H1 (cell line): ENCODE data around the gene TRABD2B. TPM values are rescaled to one million over a fixed set of nuclear protein-coding genes. Genes with fewer than 3 reads are reported as not detected.

Experiments used
- CTCF ChIA-PET: fragments of 300-600 bp; sonication (Branson Sonifier 250); formaldehyde crosslinking; loops from one replicate; lab custom pipeline; 2021; ENCODE audit not compliant: partially characterized antibody; lab: Charles Lee
- POLR2A ChIA-PET: fragments of 300-600 bp; sonication (Branson Sonifier 250); formaldehyde crosslinking; loops from one replicate; lab custom pipeline; 2021; ENCODE audit warnings: inconsistent platforms; ENCODE audit not compliant: partially characterized antibody; lab: Charles Lee
- DNase-seq, 2 experiments: peaks; one replicate each; pipeline versions ENCODE4 v3.0.0 to v3.0.0-alpha.2; 2010 to 2022; ENCODE audit warnings: low spot score in 2 of 2, low read depth in 1 of 2, mixed read lengths in 1 of 2
- FAIRE-seq: peaks from 2 replicates; lab custom pipeline; 2011; peaks lifted over from hg19 to GRCh38; lab: Jason Lieb, UNC
- H2AFZ ChIP-seq: 2 replicates; pipeline ENCODE4 v1.8.1; 2012; ENCODE audit warnings: low read length, inconsistent platforms
- H2AK5ac ChIP-seq: 2 replicates; pipeline ENCODE4 v1.6.1; 2013; ENCODE audit warnings: low read depth, low read length
- H2BK120ac ChIP-seq: replicated peaks from 2 replicates; pipeline ENCODE3; 2013; ENCODE audit warnings: low read depth, low read length, inconsistent platforms
- H2BK12ac ChIP-seq: 2 replicates; pipeline ENCODE4 v1.6.1; 2013; ENCODE audit warnings: low read depth, low read length
- H2BK15ac ChIP-seq: 2 replicates; pipeline ENCODE4 v1.6.1; 2013; ENCODE audit warnings: low read length
- H2BK20ac ChIP-seq: 2 replicates; pipeline ENCODE4 v1.6.1; 2013; ENCODE audit warnings: low read length
- H2BK5ac ChIP-seq: 2 replicates; pipeline ENCODE4 v1.6.1; 2013; ENCODE audit warnings: low read depth, low read length
- H3K14ac ChIP-seq: 2 replicates; pipeline ENCODE4 v1.6.1; 2013; ENCODE audit warnings: inconsistent platforms; ENCODE audit not compliant: insufficient read length
- H3K18ac ChIP-seq: 2 replicates; pipeline ENCODE4 v1.6.1; 2013; ENCODE audit warnings: low read length; ENCODE audit errors: extremely low read depth
- H3K23ac ChIP-seq: 2 replicates; pipeline ENCODE4 v1.6.1; 2013; ENCODE audit warnings: inconsistent platforms; ENCODE audit not compliant: insufficient read length
- H3K23me2 ChIP-seq: 2 replicates; pipeline ENCODE4 v1.6.1; 2013; ENCODE audit warnings: low read depth, low read length
- H3K27ac ChIP-seq: 2 replicates; pipeline ENCODE4 v1.6.1; 2011; ENCODE audit warnings: low read depth, low read length, inconsistent platforms
- H3K27me3 ChIP-seq, 4 experiments: replicated peaks in 1 of 4; 1 replicate in 1 of 4; 2 replicates in 3 of 4; pipeline versions ENCODE4 v1.6.1 to v1.8.1; 2011 to 2013; ENCODE audit warnings: low read length in 3 of 4, mild to moderate bottlenecking in 3 of 4, inconsistent platforms in 2 of 4, mixed read lengths in 2 of 4, moderate library complexity in 1 of 4; ENCODE audit not compliant: control insufficient read depth in 3 of 4, insufficient read depth in 3 of 4; ENCODE audit errors: extremely low read depth in 1 of 4
- H3K36me3 ChIP-seq, 4 experiments: 2 replicates each; pipeline versions ENCODE4 v1.6.1 to v1.8.1; 2011 to 2013; ENCODE audit warnings: mild to moderate bottlenecking in 4 of 4, low read length in 3 of 4, moderate library complexity in 2 of 4, control low read depth in 1 of 4, inconsistent platforms in 1 of 4; ENCODE audit not compliant: insufficient read depth in 4 of 4, control insufficient read depth in 2 of 4
- H3K4ac ChIP-seq: replicated peaks from 2 replicates; pipeline ENCODE3; 2013; ENCODE audit warnings: low read length, low read depth, mixed read lengths, inconsistent platforms; ENCODE audit not compliant: insufficient read length
- H3K4me1 ChIP-seq, 4 experiments: replicated peaks in 1 of 4; 1 replicate in 1 of 4; 2 replicates in 3 of 4; pipeline versions ENCODE4 v1.6.1 to v1.8.1; 2011 to 2013; ENCODE audit warnings: low read length in 3 of 4, inconsistent platforms in 2 of 4, mixed read lengths in 1 of 4; ENCODE audit not compliant: insufficient read depth in 4 of 4, control insufficient read depth in 3 of 4
- H3K4me2 ChIP-seq, 2 experiments: 2 replicates each; pipeline versions ENCODE4 v1.6.1 to v1.8.1; 2011 to 2013; ENCODE audit warnings: low read depth in 2 of 2, low read length in 2 of 2, control low read depth in 1 of 2, inconsistent platforms in 1 of 2, mild to moderate bottlenecking in 1 of 2; ENCODE audit not compliant: insufficient read depth in 1 of 2
- H3K4me3 ChIP-seq, 4 experiments: fragments of 200-600, 300-600 bp in 1 of 4; sonication (generic), shearing (Covaris generic), sonication (Bioruptor Twin) in 1 of 4; 2 replicates each; pipeline versions ENCODE4 v1.5.1 to v1.8.1; 2011 to 2016; ENCODE audit warnings: low read length in 4 of 4, low read depth in 3 of 4, control low read depth in 2 of 4, inconsistent platforms in 2 of 4, mild to moderate bottlenecking in 2 of 4, mixed read lengths in 1 of 4, moderate library complexity in 1 of 4; ENCODE audit not compliant: insufficient read depth in 2 of 4; ENCODE audit errors: extremely low read depth in 1 of 4
- H3K56ac ChIP-seq: replicated peaks from 2 replicates; pipeline ENCODE3; 2013; ENCODE audit warnings: low read depth, mild to moderate bottlenecking, mixed read lengths, low read length, inconsistent platforms; ENCODE audit not compliant: insufficient read length
- H3K79me1 ChIP-seq: 2 replicates; pipeline ENCODE4 v1.6.1; 2013; ENCODE audit warnings: low read depth, low read length, control low read depth
- H3K79me2 ChIP-seq, 2 experiments: 2 replicates each; pipeline versions ENCODE4 v1.6.1 to v1.8.1; 2012 to 2013; ENCODE audit warnings: low read length in 2 of 2, mild to moderate bottlenecking in 2 of 2, inconsistent platforms in 1 of 2; ENCODE audit not compliant: insufficient read depth in 2 of 2, control insufficient read depth in 1 of 2
- H3K9ac ChIP-seq, 4 experiments: replicated peaks in 1 of 4; 1 replicate in 1 of 4; 2 replicates in 3 of 4; pipeline versions ENCODE4 v1.6.1 to v1.8.1; 2011 to 2013; ENCODE audit warnings: low read depth in 3 of 4, low read length in 3 of 4, control low read depth in 2 of 4, mild to moderate bottlenecking in 2 of 4, moderate library complexity in 2 of 4, inconsistent platforms in 1 of 4; ENCODE audit errors: extremely low read depth in 1 of 4
- H3K9me3 ChIP-seq, 2 experiments: 2 replicates each; pipeline versions ENCODE4 v1.6.1 to v1.8.1; 2012 to 2013; ENCODE audit warnings: mild to moderate bottlenecking in 2 of 2, moderate library complexity in 2 of 2, control low read depth in 1 of 2, inconsistent platforms in 1 of 2, low read depth in 1 of 2, low read length in 1 of 2, mixed read lengths in 1 of 2; ENCODE audit not compliant: insufficient read depth in 2 of 2
- H4K20me1 ChIP-seq, 2 experiments: replicated peaks in 1 of 2; 2 replicates each; pipeline versions ENCODE3 to v1.8.1; 2011 to 2013; ENCODE audit warnings: inconsistent platforms in 2 of 2, low read length in 2 of 2, mild to moderate bottlenecking in 1 of 2; ENCODE audit not compliant: insufficient read depth in 2 of 2, control insufficient read depth in 1 of 2
- H4K5ac ChIP-seq: 2 replicates; pipeline ENCODE4 v1.6.1; 2013; ENCODE audit warnings: low read length, low read depth, mixed read lengths, inconsistent platforms; ENCODE audit not compliant: insufficient read length
- H4K8ac ChIP-seq: 2 replicates; pipeline ENCODE4 v1.8.0; 2013; ENCODE audit warnings: mild to moderate bottlenecking, moderate library complexity, low read length, inconsistent platforms; ENCODE audit not compliant: insufficient read depth; ENCODE audit errors: extremely low read depth
- H4K91ac ChIP-seq: replicated peaks from 2 replicates; pipeline ENCODE3; 2013; ENCODE audit warnings: low read length, mixed read lengths, inconsistent platforms; ENCODE audit not compliant: insufficient read length
- CTCF ChIP-seq, 3 experiments: IDR thresholded peaks; 1 replicate in 2 of 3; 2 replicates in 1 of 3; pipeline versions ENCODE4 v1.5.1 to v1.6.1; 2011; ENCODE audit warnings: low read length in 3 of 3, mild to moderate bottlenecking in 3 of 3, inconsistent platforms in 2 of 3, low read depth in 1 of 3, moderate library complexity in 1 of 3; ENCODE audit not compliant: insufficient read depth in 1 of 3; ENCODE audit errors: control extremely low read depth in 1 of 3
- RAD21 ChIP-seq, 2 experiments: IDR thresholded peaks in 1 of 2; conservative IDR thresholded peaks in 1 of 2; 2 replicates each; pipeline ENCODE4 v1.6.1; 2011; ENCODE audit warnings: low read depth in 2 of 2, low read length in 2 of 2, improper control_type of control experiment in 1 of 2, inconsistent platforms in 1 of 2, mild to moderate bottlenecking in 1 of 2, moderate library complexity in 1 of 2
- SIX5 ChIP-seq: IDR thresholded peaks from 2 replicates; pipeline ENCODE4 v1.6.1; 2011; ENCODE audit warnings: mild to moderate bottlenecking, low read depth, low read length
- SP1 ChIP-seq: IDR thresholded peaks from 2 replicates; pipeline ENCODE4 v1.6.1; 2011; ENCODE audit warnings: low read depth, low read length
- TEAD4 ChIP-seq: IDR thresholded peaks from 2 replicates; pipeline ENCODE4 v1.6.1; 2012; ENCODE audit warnings: low read depth, low read length, inconsistent platforms, mixed read lengths
- WGBS, 2 experiments: shearing (Covaris generic) in 1 of 2; methylation state at CpG; one replicate each; pipeline versions ENCODE4 v1.1.6 to v1.1.7; 2013 to 2015; ENCODE audit warnings: low lambda C conversion rate in 2 of 2, mixed read lengths in 2 of 2, inconsistent platforms in 1 of 2, low coverage in 1 of 2, missing lambda C conversion rate in 1 of 2; ENCODE audit not compliant: insufficient replicate concordance in 2 of 2, insufficient coverage in 1 of 2, insufficient read length in 1 of 2; ENCODE audit errors: extremely low coverage in 1 of 2, missing lambda C conversion rate in 1 of 2; 5-methylcytosine and 5-hydroxymethylcytosine counted together
- polyA plus RNA-seq, 7 experiments: library from polyadenylated mRNA; depleted of rRNA in 3 of 7; stranded (reverse) in 5 of 7; unstranded in 2 of 7; fragments of >200 nt in 5 of 7; fragments of 200-250 nt in 2 of 7; gene quantifications; 1 replicate in 5 of 7; 2 replicates in 1 of 7; 4 replicates in 1 of 7; pipeline versions ENCODE4 v1.2.1 to v1.2.3, GENCODE V29; 2011 to 2013; ENCODE audit warnings: missing spikeins in 2 of 7, mixed read lengths in 2 of 7
- total RNA-seq: library from RNA; stranded (reverse); fragmentation: NEBNext Ultra II Directional; extraction: Animal tissue kit (Norgen Biotek cat#: 25700); gene quantifications from 2 replicates; pipeline ENCODE4 v1.2.1, GENCODE V29; 2021

The TRABD2B gene
- total and polyA plus RNA-seq, 2 of the 8 experiments (the other 6 are each of a cell fraction or from before 2014, with no cell fraction given), result 0.95 to 3.4 TPM

GRCh38 chr1:47738560-47739182, 258.5 kb downstream of the TRABD2B start:
- no peak overlapping the region for H2BK12ac ChIP-seq
- H3K18ac ChIP-seq, result no peak overlapping the region
- H3K79me2 ChIP-seq, result no peaks in the 10 kb centered on the region
- no peaks in the 10 kb centered on the region for H3K4me1 ChIP-seq
- H3K27ac ChIP-seq, result no peak overlapping the region
- no peak overlapping the region for H2AK5ac ChIP-seq
- no peaks in the 10 kb centered on the region for H3K36me3 ChIP-seq
- no peak overlapping the region for H3K4me2 ChIP-seq
- H3K23me2 ChIP-seq, result peaks cover 6% of the 10 kb centered on the region; the same call in 1 of the 2 replicates
- DNase-seq (peak in 1 of 2 experiments; percentile 86), FAIRE-seq (peak; percentile 88)
- H2BK20ac ChIP-seq, result no peak overlapping the region
- H3K14ac ChIP-seq, result no peak overlapping the region
- H4K20me1 ChIP-seq, result peaks cover 0 to 4% of the 10 kb centered on the region in 2 experiments
- no peak overlapping the region for H4K91ac ChIP-seq
- no peak overlapping the region for H2BK120ac ChIP-seq
- peaks cover 0 to 5% of the 10 kb centered on the region in 2 experiments; a peak in 1 of 4 replicates for H3K9me3 ChIP-seq
- 36% methylated on average over 8 of the region's 8 CpGs; no CpG with 5 or more reads in 1 of the 2 experiments for WGBS, 2 experiments
- H3K4ac ChIP-seq, result no peak overlapping the region
- no peak overlapping the region for H2AFZ ChIP-seq
- no peak overlapping the region for H3K9ac ChIP-seq
- peak; percentile 77 to 88 (median 85) for TF ChIP-seq CTCF (IDR thresholded peaks at IDR 0.05; ENCODE audit: control extremely low read depth in 1 of 3, insufficient read depth in 1 of 3, low read depth in 1 of 3, low read length in 3 of 3)
- no peak for TF ChIP-seq SIX5
- peak; percentile 72; the same call in 1 of the 2 replicates for TF ChIP-seq SP1
- peak; percentile 58; the same call in 1 of the 2 replicates for TF ChIP-seq TEAD4
- peak; percentile 85 to 89 for TF ChIP-seq RAD21 (IDR thresholded peaks at IDR 0.05 in 1 of 2, conservative IDR thresholded peaks at IDR 0.05 in 1 of 2; ENCODE audit: low read depth in 2 of 2, low read length in 2 of 2)
- H4K8ac ChIP-seq, result no peak overlapping the region
- peaks cover 0 to 3% (median 1%) of the 10 kb centered on the region in 4 experiments; a peak in 2 of 7 replicates for H3K27me3 ChIP-seq
- H3K23ac ChIP-seq, result no peak overlapping the region
- H3K56ac ChIP-seq, result no peak overlapping the region
- H3K79me1 ChIP-seq, result no peaks in the 10 kb centered on the region
- POLR2A ChIA-PET, result interaction anchor here (0.6 kb wide), 1 partner anchor 319 kb away, joined by 3 read pairs; no protein-coding TSS in a partner anchor
- no peak overlapping the region for H2BK5ac ChIP-seq
- CTCF ChIA-PET, result interaction anchor here (0.6 to 3.9 kb wide), 32 partner anchors 9 to 538 kb away, joined by 3 to 53 read pairs (median 5); no protein-coding TSS in a partner anchor
- H4K5ac ChIP-seq, result no peak overlapping the region
- H3K4me3 ChIP-seq, result no peak overlapping the region
- no peak overlapping the region for H2BK15ac ChIP-seq
